ENCODE data around the gene TOP1.

GRCh38 chr20:41135888-41136679, 107.5 kb downstream of the TOP1 start:
- no peak for TF ChIP-seq RAD21 (IDR thresholded peaks at IDR 0.05; ENCODE audit: low read length)
- no peak for TF ChIP-seq CTCF (IDR thresholded peaks at IDR 0.05)
